Transverse colon (tissue), 4 donors: Measurements from ENCODE around the gene SAPCD1. TPM values are rescaled to one million over a fixed set of nuclear protein-coding genes. Genes with fewer than 3 reads are reported as not detected.
"Not testable (repeated sequence)": the region's sequence is repeated elsewhere in the genome, so short reads cannot be mapped to it uniquely, and the experiment has no call there.

Source experiments
- DNase-seq: peaks from one replicate; pipeline ENCODE4 v3.0.0-alpha.2; 2019
- H3K27ac ChIP-seq, 4 donors: fragments of 200-600 bp; sonication (generic); 2 replicates each; pipeline ENCODE4 v1.5.1; 2016 to 2018; ENCODE audit warnings: inconsistent platforms in 4 of 4
- H3K27me3 ChIP-seq: fragments of 200-600 bp; sonication (generic); 2 replicates; pipeline ENCODE4 v1.5.1; 2017; ENCODE audit warnings: inconsistent platforms
- H3K36me3 ChIP-seq, 4 donors: fragments of 200-600 bp; sonication (generic); 2 replicates each; pipeline ENCODE4 v1.5.1; 2017 to 2019; ENCODE audit warnings: inconsistent platforms in 4 of 4
- H3K4me1 ChIP-seq, 4 donors: fragments of 200-600 bp; sonication (generic); 2 replicates each; pipeline ENCODE4 v1.5.1; 2017 to 2020; ENCODE audit warnings: inconsistent platforms in 4 of 4
- H3K4me3 ChIP-seq, 4 donors: fragments of 200-600 bp; sonication (generic); 1 replicate in 1 of 4; 2 replicates in 3 of 4; pipeline versions ENCODE4 v1.5.1 to v1.6.1; 2017 to 2019; ENCODE audit warnings: inconsistent platforms in 4 of 4
- H3K9me3 ChIP-seq, 2 donors: fragments of 200-600 bp; sonication (generic); 2 replicates each; pipeline ENCODE4 v1.5.1; 2017 to 2019; ENCODE audit warnings: inconsistent platforms in 2 of 2
- EP300 ChIP-seq: sonication (generic); formaldehyde crosslinking; IDR thresholded peaks from one replicate; pipeline ENCODE4 v1.6.1; 2017; ENCODE audit warnings: antibody characterized with exemption, low read depth
- POLR2A ChIP-seq: fragments of 450-650 bp; IDR thresholded peaks from one replicate; pipeline ENCODE4 v1.6.1; 2016; ENCODE audit warnings: antibody characterized with exemption, mild to moderate bottlenecking, moderate library complexity
- POLR2AphosphoS5 ChIP-seq, 3 donors: sonication (generic); formaldehyde crosslinking; IDR thresholded peaks; one replicate each; pipeline ENCODE4 v1.6.1; 2016; ENCODE audit warnings: antibody characterized with exemption in 3 of 3
- WGBS, 2 donors: methylation state at CpG; one replicate each; pipeline ENCODE4 v1.1.5; 2018; ENCODE audit warnings: low coverage in 1 of 2; 5-methylcytosine and 5-hydroxymethylcytosine counted together
- in situ Hi-C, 4 donors: fragments of 200-750 bp; cut with MboI; loops; one replicate each; pipeline versions ENCODE4 v1.15.0 to v1.15.1; 2017; ENCODE audit warnings: low sequenced_read_pairs in 3 of 4, low pct_ligation_motif_present in 1 of 4, low pct_unique_long_range_greater_than_20kb in 1 of 4
- intact Hi-C: fragments of 100-400 bp; cut with DNase I; formaldehyde crosslinking; loops from one replicate; pipeline ENCODE4 v1.15.1; 2023; ENCODE audit warnings: low total_unique reads
- small RNA-seq, 4 donors: library from RNA; depleted of rRNA; stranded (forward); fragments of <200 nt; gene quantifications; one replicate each; pipeline ENCODE3, GENCODE V24; 2016
- total RNA-seq, 4 donors: library from RNA; depleted of rRNA; stranded (reverse); fragments of >200 nt; gene quantifications; one replicate each; pipeline ENCODE4 v1.1.0, GENCODE V29; 2016
- TF ChIP-seq, protein P1 (sequence below), 5 experiments: fragments of 200-600 bp in 3 of 5; fragments of 450-650 bp in 2 of 5; sonication (generic) in 3 of 5; IDR thresholded peaks; 1 replicate in 2 of 5; 2 replicates in 3 of 5; pipeline ENCODE4 v1.5.1; 2016 to 2017; ENCODE audit warnings: antibody characterized with exemption in 5 of 5, inconsistent platforms in 3 of 5, mild to moderate bottlenecking in 2 of 5, moderate library complexity in 1 of 5

SAPCD1 gene
- total RNA-seq, 4 donors from 2014 or later, result 3.3 to 11.1 TPM; not detected in 2

DNA sequence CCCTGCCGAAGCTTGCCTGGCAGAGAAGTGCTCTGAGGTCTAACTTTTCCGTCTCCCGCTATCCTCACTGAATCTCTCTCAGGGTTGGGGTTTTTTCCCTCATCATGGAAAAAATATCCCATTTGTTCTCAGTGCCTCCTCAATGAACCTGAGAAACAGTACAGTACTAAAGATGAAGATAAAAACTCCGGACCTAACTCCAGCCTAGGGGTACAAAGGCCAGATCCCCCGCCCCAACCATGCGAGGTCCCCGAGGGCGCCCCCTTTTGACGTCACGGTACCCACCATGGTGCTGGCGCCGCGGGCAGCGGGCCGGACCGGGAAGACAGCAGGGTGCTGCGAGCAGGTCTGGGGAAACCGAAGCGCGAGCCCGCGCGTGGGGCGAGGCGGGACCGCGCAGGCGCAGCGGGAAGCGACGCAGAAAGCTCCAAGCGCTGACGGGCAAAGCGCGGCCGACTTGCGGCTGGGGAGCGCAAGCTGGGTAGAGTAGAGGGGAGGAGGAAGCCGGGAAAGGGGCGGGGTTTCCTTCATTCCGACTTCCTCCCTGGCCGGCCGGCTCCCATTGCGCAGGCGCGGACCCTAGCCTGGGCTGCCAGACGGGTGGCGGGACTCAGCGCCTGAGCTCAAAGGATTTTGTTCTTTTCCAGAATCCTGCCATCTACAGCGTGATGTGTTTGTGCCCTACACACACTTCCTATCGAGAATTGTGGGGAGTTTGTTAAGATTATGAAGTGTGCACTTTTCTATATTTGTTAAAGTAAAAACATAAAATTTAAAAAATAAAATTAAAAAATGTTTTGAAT is 44.2 kb downstream of the SAPCD1 start, which contains the start of gene LSM2:
Gene LSM2, minus strand, starts transcription at position 497 of the 803 bp plus-strand sequence. Its CDS starts 209 bp downstream, at position 288.
- intact Hi-C loops (no loop called here), in situ Hi-C loops (no loop called here)
- TF ChIP-seq, protein P1, sequence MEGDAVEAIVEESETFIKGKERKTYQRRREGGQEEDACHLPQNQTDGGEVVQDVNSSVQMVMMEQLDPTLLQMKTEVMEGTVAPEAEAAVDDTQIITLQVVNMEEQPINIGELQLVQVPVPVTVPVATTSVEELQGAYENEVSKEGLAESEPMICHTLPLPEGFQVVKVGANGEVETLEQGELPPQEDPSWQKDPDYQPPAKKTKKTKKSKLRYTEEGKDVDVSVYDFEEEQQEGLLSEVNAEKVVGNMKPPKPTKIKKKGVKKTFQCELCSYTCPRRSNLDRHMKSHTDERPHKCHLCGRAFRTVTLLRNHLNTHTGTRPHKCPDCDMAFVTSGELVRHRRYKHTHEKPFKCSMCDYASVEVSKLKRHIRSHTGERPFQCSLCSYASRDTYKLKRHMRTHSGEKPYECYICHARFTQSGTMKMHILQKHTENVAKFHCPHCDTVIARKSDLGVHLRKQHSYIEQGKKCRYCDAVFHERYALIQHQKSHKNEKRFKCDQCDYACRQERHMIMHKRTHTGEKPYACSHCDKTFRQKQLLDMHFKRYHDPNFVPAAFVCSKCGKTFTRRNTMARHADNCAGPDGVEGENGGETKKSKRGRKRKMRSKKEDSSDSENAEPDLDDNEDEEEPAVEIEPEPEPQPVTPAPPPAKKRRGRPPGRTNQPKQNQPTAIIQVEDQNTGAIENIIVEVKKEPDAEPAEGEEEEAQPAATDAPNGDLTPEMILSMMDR (IDR thresholded peaks at IDR 0.05), result peak in 3 of 5 experiments; percentile 10 to 47 (median 16)
- peak; percentile 91 to 94 (median 94) for TF ChIP-seq POLR2AphosphoS5 (IDR thresholded peaks at IDR 0.05)
- TF ChIP-seq EP300, result peak; percentile 5
- peak; percentile 90 for TF ChIP-seq POLR2A
- Histone ChIP-seq H3K9me3 (no peaks in the 10 kb centered on the region), H3K27ac (peak within 1 kb of the TSS; percentile 91 to 97 (median 96)), H3K4me3 (peak within 1 kb of the TSS; percentile 55 to 68 (median 64)), H3K27me3 (no peaks in the 10 kb centered on the region), H3K36me3 (peaks cover 0 to 3% (median 0%) of the 10 kb centered on the region in 4 donors), H3K4me1 (peaks cover 6 to 24% (median 13%) of the 10 kb centered on the region in 4 donors)
- 1% methylated on average over 46 of the region's 51 CpGs; no CpG with 5 or more reads in 1 of the 2 donors for WGBS, 2 donors
- peak; percentile 98 for DNase-seq

DNA sequence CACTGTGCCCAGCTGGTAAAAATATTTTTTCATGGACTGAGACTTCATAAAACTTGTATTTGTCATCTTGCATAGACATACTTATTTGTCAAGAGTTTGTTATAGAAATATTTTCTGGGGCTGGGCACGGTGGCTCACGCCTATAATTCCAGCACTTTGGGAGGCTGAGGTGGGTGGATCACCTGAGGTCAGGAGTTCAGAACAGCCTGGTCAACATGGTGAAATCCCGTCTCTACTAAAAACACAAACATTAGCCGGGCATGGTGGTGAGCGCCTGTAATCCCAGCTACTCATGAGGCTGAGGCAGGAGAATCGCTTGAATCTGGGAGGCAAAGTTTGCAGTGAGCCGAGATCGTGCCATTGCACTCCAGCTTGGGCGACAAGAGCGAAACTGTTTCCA is 46.1 kb downstream of the SAPCD1 start:
- WGBS, 2 donors, result 88 to 100% methylated on average over 6 to 10 of the region's 10 CpGs

DNA sequence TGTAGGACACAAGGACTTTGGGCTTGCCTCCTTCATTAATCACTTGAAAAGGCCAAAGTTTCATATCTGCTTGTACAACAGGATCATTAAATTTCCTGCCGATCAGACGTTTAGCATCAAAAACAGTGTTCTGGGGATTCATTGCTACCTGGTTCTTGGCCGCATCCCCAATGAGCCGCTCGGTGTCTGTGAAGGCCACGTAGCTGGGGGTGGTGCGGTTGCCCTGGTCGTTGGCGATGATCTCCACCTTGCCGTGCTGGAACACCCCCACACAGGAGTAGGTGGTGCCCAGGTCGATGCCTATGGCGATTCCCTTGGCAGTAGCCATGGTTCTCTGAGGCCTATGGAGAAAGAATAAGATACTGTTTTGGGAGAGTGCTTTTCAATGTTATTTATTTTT is 49.2 kb downstream of the SAPCD1 start:
- TF ChIP-seq POLR2A (no peak), POLR2AphosphoS5 (IDR thresholded peaks at IDR 0.05) (no peak), EP300 (no peak)
- TF ChIP-seq, protein P1 (IDR thresholded peaks at IDR 0.05), result no peak
- DNase-seq, result no peak
- intact Hi-C loops, result no loop called here

More for the DNA sequence above, 46.1 kb downstream of the SAPCD1 start:
- H3K27me3 ChIP-seq, H3K27ac ChIP-seq, in situ Hi-C loops, DNase-seq, H3K9me3 ChIP-seq, H3K36me3 ChIP-seq, intact Hi-C loops, H3K4me3 ChIP-seq: not testable (repeated sequence)
- peaks cover 12 to 33% (median 19%) of the 10 kb centered on the region in 4 donors for H3K4me1 ChIP-seq

DNA sequence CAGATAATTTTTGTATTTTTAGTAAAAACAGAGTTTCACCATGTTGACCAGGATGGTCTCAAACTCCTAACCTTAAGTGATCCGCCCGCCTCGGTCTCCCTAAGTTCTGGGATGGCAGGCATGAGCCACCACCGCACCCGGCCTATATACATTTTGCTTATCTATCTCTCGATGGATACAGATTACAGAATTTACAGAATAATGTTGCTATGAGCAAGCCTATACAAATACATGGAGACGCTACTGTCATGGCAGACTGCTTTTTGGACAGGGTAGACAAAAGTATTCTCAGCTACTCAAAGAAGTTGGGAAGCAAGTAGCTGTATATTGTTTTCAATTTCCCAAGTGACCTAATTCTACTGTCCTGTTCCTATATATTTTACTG is 51.0 kb downstream of the SAPCD1 start:
- 83 to 92% methylated on average over 2 to 7 of the region's 7 CpGs for WGBS, 2 donors
- H3K36me3 ChIP-seq, result no peaks in the 10 kb centered on the region
- no peaks in the 10 kb centered on the region for H3K27me3 ChIP-seq
- no peak for TF ChIP-seq POLR2A
- no peak for TF ChIP-seq POLR2AphosphoS5 (IDR thresholded peaks at IDR 0.05)
- TF ChIP-seq EP300, result no peak
- TF ChIP-seq, protein P1 (IDR thresholded peaks at IDR 0.05), result no peak
- H3K9me3 ChIP-seq, result no peaks in the 10 kb centered on the region
- H3K4me3 ChIP-seq, result peak overlapping the region in 1 of 4 donors; percentile 65
- in situ Hi-C loops, result no loop called here
- intact Hi-C loops, result no loop called here
- DNase-seq, result no peak
- peaks cover 12 to 27% (median 24%) of the 10 kb centered on the region in 4 donors for H3K4me1 ChIP-seq
- peak overlapping the region; percentile 96 to 99 (median 98) for H3K27ac ChIP-seq

More for the DNA sequence above, 49.2 kb downstream of the SAPCD1 start:
- peaks cover 14 to 24% (median 19%) of the 10 kb centered on the region in 4 donors for H3K4me1 ChIP-seq
- in situ Hi-C loops, result no loop called here
- H3K27ac ChIP-seq, result no peak overlapping the region
- H3K36me3 ChIP-seq, result no peaks in the 10 kb centered on the region
- H3K27me3 ChIP-seq, result no peaks in the 10 kb centered on the region
- no peaks in the 10 kb centered on the region for H3K9me3 ChIP-seq
- no peak overlapping the region for H3K4me3 ChIP-seq
- 97 to 100% methylated on average over 2 to 12 of the region's 12 CpGs for WGBS, 2 donors

Small RNA genes within 50 kb of the gene (small RNA-seq; reads per million reads assigned to genes)
- 0 reads per million in 4 donors for gene LY6G6D
- 0 reads per million in 4 donors for gene MSH5-SAPCD1
- gene RF00019, result 0 reads per million in 4 donors
- 0 reads per million in 4 donors for gene RNU6-850P
- 0 reads per million in 4 donors for gene SAPCD1

Other genes with a start within 250 kb of the SAPCD1 start
- not detected for gene MCCD1, start 233.7 kb upstream of the SAPCD1 start, total RNA-seq
- gene DDX39B, start 220.7 kb upstream of the SAPCD1 start, total RNA-seq, result 100 to 1,000 TPM; 147 to 519 (median 271) TPM
- gene ATP6V1G2, start 216.0 kb upstream of the SAPCD1 start, total RNA-seq, result under 1 TPM in 2 of 4 donors, not detected in 2; 0.82 to 0.95 TPM
- 10 to 100 TPM; 13.7 to 29.5 (median 22.9) TPM for gene NFKBIL1, start 215.0 kb upstream of the SAPCD1 start, total RNA-seq
- not detected for gene LTA, start 190.4 kb upstream of the SAPCD1 start, total RNA-seq
- gene TNF, start 187.1 kb upstream of the SAPCD1 start, total RNA-seq, result 1 to 10 TPM in 1 of 4 donors, under 1 TPM in 1, not detected in 2; 0.41 to 1.1 TPM
- 10 to 100 TPM in 1 of 4 donors, 1 to 10 TPM in 1, not detected in 2; 7.6 to 34.8 TPM for gene LTB, start 180.2 kb upstream of the SAPCD1 start, total RNA-seq
- gene LST1, start 176.4 kb upstream of the SAPCD1 start, total RNA-seq, result 1 to 10 TPM in 3 of 4 donors, not detected in 1; 1.1 to 7.6 (median 1.9) TPM
- not detected for gene NCR3, start 169.7 kb upstream of the SAPCD1 start, total RNA-seq
- 10 to 100 TPM in 2 of 4 donors, 1 to 10 TPM in 1, not detected in 1; 9.4 to 19.5 (median 17.3) TPM for gene AIF1, start 147.4 kb upstream of the SAPCD1 start, total RNA-seq
- gene PRRC2A, start 141.9 kb upstream of the SAPCD1 start, total RNA-seq, result 100 to 1,000 TPM in 1 of 4 donors, 10 to 100 TPM in 3; 63.9 to 138 (median 85.8) TPM
- 100 to 1,000 TPM; 221 to 310 (median 231) TPM for gene BAG6, start 110.0 kb upstream of the SAPCD1 start, total RNA-seq
- gene APOM, start 106.8 kb upstream of the SAPCD1 start, total RNA-seq, result 1 to 10 TPM in 2 of 4 donors, not detected in 2; 2.2 to 5.5 TPM
- gene C6orf47, start 101.9 kb upstream of the SAPCD1 start, total RNA-seq, result 10 to 100 TPM; 18.7 to 45.7 (median 25.2) TPM
- 10 to 100 TPM in 3 of 4 donors, 1 to 10 TPM in 1; 2.4 to 32.9 (median 23.2) TPM for gene GPANK1, start 97.7 kb upstream of the SAPCD1 start, total RNA-seq
- gene CSNK2B, start 96.6 kb upstream of the SAPCD1 start, total RNA-seq, result 100 to 1,000 TPM; 182 to 231 (median 210) TPM
- gene LY6G5B, start 92.7 kb upstream of the SAPCD1 start, total RNA-seq, result 10 to 100 TPM in 2 of 4 donors, 1 to 10 TPM in 2; 2.4 to 21.3 (median 10.3) TPM
- gene LY6G5C, start 81.6 kb upstream of the SAPCD1 start, total RNA-seq, result 1 to 10 TPM in 1 of 4 donors, under 1 TPM in 1, not detected in 2; 0.95 to 2.2 TPM
- gene ABHD16A, start 59.3 kb upstream of the SAPCD1 start, total RNA-seq, result 10 to 100 TPM; 45.4 to 72.8 (median 67.4) TPM
- gene LY6G6F, start 55.8 kb upstream of the SAPCD1 start, total RNA-seq, result not detected
- gene LY6G6D, start 47.3 kb upstream of the SAPCD1 start, total RNA-seq, result not detected
- not detected for gene LY6G6C, start 40.9 kb upstream of the SAPCD1 start, total RNA-seq
- under 1 TPM in 1 of 4 donors, not detected in 3; 0.16 TPM for gene MPIG6B, start 39.3 kb upstream of the SAPCD1 start, total RNA-seq
- 100 to 1,000 TPM in 3 of 4 donors, 10 to 100 TPM in 1; 78.3 to 148 (median 107) TPM for gene DDAH2, start 33.4 kb upstream of the SAPCD1 start, total RNA-seq
- 100 to 1,000 TPM; 253 to 375 (median 362) TPM for gene CLIC1, start 26.1 kb upstream of the SAPCD1 start, total RNA-seq
- 100 to 1,000 TPM in 1 of 4 donors, 10 to 100 TPM in 3; 16.5 to 159 (median 43.9) TPM for gene MSH5, start 22.7 kb upstream of the SAPCD1 start, total RNA-seq
- 10 to 100 TPM in 2 of 4 donors, 1 to 10 TPM in 2; 7.6 to 22.1 (median 9.6) TPM for gene VWA7, start 14.7 kb downstream of the SAPCD1 start, total RNA-seq
- 10 to 100 TPM; 18.0 to 54.7 (median 31.1) TPM for gene VARS1, start 33.1 kb downstream of the SAPCD1 start, total RNA-seq
- 10 to 100 TPM; 23.5 to 43.0 (median 34.8) TPM for gene LSM2, start 44.3 kb downstream of the SAPCD1 start, total RNA-seq
- gene HSPA1L, start 52.6 kb downstream of the SAPCD1 start, total RNA-seq, result under 1 TPM in 2 of 4 donors, not detected in 2; 0.64 to 0.68 TPM
- 100 to 1,000 TPM; 192 to 247 (median 221) TPM for gene HSPA1A, start 52.9 kb downstream of the SAPCD1 start, total RNA-seq
- 100 to 1,000 TPM; 104 to 471 (median 278) TPM for gene HSPA1B, start 65.1 kb downstream of the SAPCD1 start, total RNA-seq
- 10 to 100 TPM; 21.1 to 88.7 (median 65.4) TPM for gene NEU1, start 100.2 kb downstream of the SAPCD1 start, total RNA-seq
- gene SLC44A4, start 116.3 kb downstream of the SAPCD1 start, total RNA-seq, result 100 to 1,000 TPM; 149 to 734 (median 395) TPM
- gene EHMT2, start 135.0 kb downstream of the SAPCD1 start, total RNA-seq, result 10 to 100 TPM; 25.9 to 33.3 (median 27.9) TPM
- 1 to 10 TPM in 1 of 4 donors, under 1 TPM in 3; 0.14 to 1.3 (median 0.77) TPM for gene ZBTB12, start 139.4 kb downstream of the SAPCD1 start, total RNA-seq
- gene C2, start 165.1 kb downstream of the SAPCD1 start, total RNA-seq, result 1 to 10 TPM; 4.6 to 9.4 (median 7.5) TPM
- gene CFB, start 183.4 kb downstream of the SAPCD1 start, total RNA-seq, result 10 to 100 TPM in 3 of 4 donors, 1 to 10 TPM in 1; 9.0 to 59.7 (median 39.6) TPM
- 100 to 1,000 TPM in 1 of 4 donors, 10 to 100 TPM in 3; 59.2 to 114 (median 88.0) TPM for gene NELFE, start 196.3 kb downstream of the SAPCD1 start, total RNA-seq
- gene SKIC2, start 196.5 kb downstream of the SAPCD1 start, total RNA-seq, result 100 to 1,000 TPM in 1 of 4 donors, 10 to 100 TPM in 3; 52.8 to 173 (median 71.3) TPM
- gene DXO, start 209.5 kb downstream of the SAPCD1 start, total RNA-seq, result 10 to 100 TPM; 17.5 to 29.9 (median 20.9) TPM
- gene C4A, start 219.4 kb downstream of the SAPCD1 start, total RNA-seq, result 100 to 1,000 TPM in 1 of 4 donors, 10 to 100 TPM in 3; 16.9 to 210 (median 33.6) TPM